ENCODE measurements around the gene SEPTIN10.
"Not testable (repeated sequence)": the region's sequence is repeated elsewhere in the genome, so short reads cannot be mapped to it uniquely, and the experiment has no call there.

GRCh38 chr2:109628321-109628720, 14.6 kb upstream of the SEPTIN10 start:
- not testable (repeated sequence) for TF ChIP-seq POLR2AphosphoS5 (IDR thresholded peaks at IDR 0.05; ENCODE audit: borderline replicate concordance, low read depth, low read length); EZH2 (IDR thresholded peaks at IDR 0.05)
